HG03575 (cell line): Measurements from ENCODE around the gene PRPS1.
A peak's percentile ranks its signal among the peaks of the same experiment; 100 is the strongest.
"Not testable (repeated sequence)": the region's sequence is repeated elsewhere in the genome, so short reads cannot be mapped to it uniquely, and the experiment has no call there.

Source experiments
- ATAC-seq: cut with Tn5 transposase; IDR thresholded peaks from one replicate; pipeline ENCODE4 v1.9.1; 2021; ENCODE audit not compliant: unreplicated experiment, insufficient number of reproducible peaks, low FRiP score; ENCODE audit errors: extremely low read depth

PRPS1 gene

DNA sequence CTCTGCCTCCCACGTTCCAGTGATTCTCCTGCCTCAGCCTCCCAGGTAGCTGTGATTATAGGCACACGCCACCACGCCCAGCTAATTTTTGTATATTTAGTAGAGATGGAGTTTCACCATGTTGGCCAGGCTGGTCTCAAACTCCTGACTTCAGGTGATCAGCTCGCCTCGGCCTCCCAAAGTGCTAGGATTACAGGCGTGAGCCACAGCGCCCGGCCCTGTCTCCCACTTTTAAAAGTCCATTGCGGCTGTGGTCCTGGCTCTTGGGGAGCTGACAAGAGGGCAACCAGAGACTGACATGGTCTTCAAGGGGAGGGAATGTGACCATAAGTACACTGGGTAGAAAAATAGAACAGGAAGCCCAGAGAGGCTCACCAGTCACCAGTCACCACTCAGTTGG, 42.9 kb downstream of the PRPS1 start:
- not testable (repeated sequence) for ATAC-seq

DNA sequence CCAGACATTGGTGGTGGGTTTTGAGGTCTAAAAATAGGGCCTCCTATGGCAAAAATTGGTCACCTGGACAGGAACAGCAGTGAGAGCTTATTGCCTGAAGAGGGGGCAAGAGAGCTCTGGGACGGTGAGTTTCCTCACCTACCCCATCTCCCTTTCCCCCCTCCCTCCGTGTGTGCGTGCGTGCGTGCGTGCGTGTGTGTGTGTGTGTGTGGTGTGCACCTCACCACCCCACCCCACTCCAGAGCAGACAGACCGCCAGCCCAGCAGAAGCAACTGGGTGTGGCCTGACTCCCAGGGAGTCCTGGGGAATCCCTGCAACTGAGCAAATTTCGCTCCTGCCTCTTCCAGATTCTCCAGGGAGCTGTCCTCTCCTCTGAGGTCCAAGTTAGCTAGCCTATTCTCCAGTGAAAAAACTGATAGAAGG, 44.7 kb downstream of the PRPS1 start:
- no peak for ATAC-seq

DNA sequence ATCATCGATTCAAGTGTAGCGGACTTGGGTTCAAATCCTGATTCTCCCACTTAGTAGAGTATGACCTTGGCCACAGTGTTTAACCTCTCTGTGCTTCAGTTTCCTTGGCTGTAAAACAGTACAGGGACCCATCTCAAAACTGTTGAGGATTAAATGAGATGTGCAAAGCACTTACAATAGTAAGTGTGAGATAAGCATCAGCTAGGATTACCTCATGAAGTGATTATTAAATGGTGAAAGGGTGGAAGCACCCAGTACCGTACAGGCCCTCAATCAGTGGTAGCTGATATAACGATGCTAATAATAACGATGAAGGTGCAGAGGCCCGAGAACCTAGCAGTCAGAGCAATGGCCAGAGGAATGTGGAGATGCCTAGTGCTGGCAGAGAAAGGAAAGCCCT, 45.1 kb downstream of the PRPS1 start:
- no peak for ATAC-seq

DNA sequence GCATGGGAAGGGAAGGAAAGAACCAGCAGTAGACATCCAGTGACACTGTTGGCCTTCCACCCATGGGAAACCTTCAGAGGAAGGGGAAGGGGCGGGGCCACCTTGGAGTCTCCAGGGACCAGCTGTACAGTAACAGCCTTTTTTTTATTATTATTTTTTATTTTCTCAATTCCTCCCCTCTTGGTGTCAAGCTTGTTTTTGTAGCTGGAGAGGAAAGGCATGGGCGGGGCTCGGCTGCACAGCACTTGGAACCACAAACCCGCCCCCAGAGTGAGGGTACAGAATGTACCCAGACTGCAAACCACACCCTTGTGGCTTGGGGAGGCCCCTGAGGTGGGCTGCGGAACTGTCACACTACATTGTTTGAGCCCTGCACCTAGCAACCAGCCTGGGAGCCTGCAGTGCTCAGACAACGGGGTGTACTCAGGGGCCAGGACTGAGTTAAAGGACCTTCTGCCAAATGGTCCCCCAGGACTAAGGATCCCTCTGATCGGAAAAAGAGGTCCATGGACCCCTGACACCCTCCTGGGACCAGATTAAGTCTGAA, 45.7 kb downstream of the PRPS1 start:
- peak; percentile 89 for ATAC-seq

DNA sequence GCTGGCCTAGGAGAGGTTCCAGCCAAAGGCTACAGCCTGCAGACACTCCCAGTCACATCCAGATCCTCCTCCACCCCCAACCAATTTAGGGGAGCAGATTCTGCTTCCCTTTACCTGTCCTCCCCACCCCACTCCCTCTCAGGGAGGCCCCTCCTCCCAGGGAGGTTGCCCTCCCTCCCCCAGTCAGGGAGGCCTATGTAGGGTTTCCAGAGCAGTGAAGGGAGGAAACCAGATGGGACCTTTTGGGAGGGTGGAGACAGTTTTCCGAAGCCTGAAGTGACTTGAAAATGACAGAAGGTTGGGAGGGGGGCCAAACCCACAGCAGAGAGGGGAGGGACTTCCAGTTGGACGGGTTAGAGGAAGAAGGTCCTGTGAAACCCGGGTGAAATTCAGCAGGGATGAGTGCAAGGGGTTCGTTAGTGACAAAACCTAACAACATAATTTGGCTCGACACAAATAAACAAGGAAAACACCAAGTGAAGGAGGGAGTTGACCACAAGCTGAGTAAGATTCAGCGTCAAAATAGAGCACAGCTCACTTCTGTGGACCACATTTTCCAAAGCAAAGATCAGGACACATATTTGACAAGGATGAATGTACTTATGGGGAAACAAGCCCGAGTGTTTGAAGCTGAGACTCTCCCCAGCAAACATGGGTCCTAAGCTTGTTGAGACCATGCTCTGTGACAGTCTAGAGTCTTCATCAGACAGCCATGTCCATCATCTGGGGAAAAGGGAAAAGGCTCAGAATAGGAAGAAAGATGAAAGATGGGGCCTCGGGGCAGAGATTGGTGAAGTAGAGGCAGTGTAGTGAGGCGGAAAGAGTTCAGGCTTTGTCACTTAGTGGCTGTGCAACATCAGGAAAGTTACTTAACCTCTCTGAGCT, 46.4 kb downstream of the PRPS1 start:
- peak; percentile 1 for ATAC-seq

DNA sequence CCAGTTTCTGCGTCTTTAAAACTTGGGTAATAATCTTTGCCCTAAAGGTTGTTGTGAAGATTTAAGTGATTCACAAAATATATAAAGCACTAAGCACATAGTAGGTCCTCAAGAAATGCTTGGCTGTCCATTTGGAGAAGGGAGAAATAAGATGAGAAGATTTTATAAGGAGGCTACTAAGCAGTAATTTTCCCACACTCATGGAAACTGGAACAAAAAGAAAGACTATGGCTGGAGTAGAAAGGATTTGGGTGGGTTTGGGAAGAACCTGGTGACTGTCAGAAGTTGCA, 47.0 kb downstream of the PRPS1 start:
- ATAC-seq: no peak

DNA sequence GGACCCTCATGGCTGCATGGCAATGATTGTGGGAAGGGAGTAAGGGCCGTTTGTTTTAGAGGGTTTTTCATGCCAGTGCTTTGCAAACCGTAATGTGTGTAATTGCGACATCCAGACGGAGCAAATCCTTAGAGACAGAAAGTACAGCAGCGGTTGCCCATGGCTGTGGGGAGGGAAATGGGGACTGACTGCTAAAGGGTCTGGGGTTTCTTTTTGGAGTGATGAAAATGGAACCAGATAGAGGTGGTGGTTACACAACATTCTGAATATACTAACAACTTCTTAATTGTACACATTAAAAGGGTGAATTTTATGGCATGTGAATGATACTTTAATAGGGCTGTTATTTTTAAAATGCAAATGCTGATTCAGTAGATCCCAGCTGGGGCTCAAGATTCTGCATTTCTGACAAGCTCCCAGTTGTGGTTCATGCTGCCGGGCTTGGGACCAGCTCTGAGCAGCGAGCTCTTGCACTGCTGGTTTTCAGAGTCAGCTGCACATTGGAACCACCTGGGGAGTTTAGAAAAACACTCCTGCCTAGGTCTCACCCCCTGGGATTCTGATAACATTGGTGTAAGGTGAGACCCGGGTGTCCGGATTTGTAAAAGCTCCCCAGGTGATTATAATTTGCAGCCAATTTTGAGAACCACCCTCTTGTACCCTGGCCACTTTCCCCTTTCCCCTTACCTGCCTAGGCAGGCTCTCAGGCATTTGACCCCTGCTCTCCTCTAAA, 47.7 kb downstream of the PRPS1 start:
- no peak for ATAC-seq

DNA sequence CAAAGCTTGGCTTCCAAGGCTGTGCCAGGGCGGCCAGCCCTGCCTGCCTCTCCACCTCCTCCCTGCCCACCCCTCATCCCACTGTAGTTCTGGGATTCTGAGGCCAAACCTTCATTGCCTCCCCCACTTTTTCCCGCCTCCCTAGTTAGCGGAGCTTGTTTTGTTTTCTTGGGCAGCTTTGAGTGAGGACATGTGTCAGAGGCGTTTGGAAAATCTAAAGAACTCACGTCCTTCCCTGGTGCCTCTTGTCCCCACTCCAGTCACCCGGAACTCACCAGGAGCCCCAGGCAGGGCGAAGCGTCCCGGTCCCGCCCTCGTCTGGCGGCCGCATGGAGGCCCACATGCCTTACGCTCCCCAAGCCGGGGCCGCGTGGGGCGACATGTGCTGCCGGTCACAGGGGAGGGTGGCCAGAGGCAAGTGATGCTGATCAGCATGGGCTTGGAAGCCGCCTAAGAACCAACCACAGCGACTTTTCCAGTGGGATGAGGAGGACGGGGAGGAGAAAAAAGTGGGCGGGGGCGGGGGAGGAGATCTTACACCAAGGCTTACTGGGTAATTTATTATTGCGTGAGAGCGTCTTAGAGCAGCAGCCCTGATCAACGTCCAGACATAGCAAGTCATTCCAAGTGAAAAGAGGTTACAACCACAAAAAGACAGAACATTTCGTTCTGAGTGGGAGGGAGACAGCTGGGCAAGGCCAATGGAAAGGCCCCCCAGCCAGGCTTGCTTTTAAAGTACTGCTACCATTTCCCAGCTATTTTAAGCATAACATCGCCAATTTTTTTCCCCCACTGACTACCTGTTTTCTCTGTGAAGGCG, 48.5 kb downstream of the PRPS1 start:
- no peak for ATAC-seq

DNA sequence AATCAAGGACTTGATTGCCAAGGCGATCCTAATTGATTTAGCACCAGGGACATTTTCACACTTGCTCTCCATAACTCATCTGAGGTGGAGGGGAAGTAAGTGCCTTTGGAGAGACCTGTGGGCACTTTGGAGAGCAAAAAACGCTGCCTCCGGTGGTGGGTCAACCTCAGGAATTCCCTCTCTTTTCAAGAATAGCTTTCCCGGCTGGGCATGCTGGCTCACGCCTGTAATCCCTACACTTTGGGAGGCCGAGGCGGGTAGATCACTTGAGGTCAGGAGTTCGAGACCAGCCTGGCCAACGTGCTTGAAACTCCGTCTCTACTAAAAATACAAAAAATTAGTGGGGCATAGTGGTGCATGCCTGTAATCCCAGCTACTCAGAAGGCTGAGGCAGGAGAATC, 49.2 kb downstream of the PRPS1 start:
- ATAC-seq: no peak

DNA sequence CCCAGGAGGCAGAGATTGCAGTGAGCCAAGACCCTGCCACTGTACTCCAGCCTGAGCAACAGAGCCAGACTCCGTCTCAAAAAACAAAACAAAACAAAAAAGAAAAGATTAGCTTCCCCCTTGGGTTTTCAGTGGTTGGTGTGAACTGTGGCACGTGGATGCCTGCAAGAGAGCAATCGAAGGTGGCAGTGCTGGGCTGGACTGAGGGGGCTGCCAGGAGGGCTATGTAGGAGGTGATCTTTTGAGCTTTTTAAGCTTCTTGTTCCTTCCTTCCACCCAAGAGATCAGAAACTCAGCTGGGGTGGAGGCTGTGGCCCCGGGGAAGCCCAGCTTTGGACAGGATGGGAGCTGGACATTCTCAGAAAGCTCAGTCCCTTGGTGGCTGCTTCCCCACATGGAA, 49.6 kb downstream of the PRPS1 start:
- ATAC-seq: no peak

DNA sequence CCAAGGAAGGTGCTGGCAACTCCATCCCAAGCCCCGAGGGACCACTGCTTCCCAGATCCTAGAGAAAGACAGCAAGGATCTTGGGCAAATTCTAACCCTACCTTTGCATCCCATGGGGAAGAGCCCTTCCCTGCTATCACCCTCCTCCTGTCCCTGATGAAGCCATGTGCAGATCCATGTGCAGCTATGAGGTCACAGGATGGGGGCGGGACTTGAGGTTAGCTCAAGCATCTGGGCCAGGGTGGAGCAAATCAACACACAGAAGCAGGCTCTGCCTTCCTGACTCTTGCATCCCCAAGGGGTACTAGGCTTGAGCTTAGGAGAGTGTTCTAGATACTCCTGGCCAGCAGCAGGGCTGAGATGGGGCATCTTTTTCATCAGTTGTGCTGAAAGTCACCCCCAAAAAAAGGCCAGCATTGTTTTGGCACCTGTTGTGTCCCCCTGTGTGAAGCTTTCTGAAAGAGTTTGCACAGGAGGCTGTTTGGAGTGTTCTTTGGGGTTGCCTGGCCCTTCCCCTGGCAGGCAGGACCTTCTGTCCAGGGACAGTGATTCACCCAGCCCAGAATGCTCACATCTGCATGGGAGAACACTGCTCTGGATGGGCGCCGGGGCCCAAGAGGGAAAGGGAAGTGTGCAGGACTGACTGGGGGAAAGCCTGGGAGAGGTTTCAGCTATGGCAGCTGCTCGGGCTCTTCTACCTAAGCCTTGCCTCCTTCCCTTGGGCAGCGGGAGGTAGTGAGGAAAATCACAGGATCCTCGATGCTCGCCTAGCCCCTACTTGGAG, 50.8 kb downstream of the PRPS1 start:
- ATAC-seq: no peak

DNA sequence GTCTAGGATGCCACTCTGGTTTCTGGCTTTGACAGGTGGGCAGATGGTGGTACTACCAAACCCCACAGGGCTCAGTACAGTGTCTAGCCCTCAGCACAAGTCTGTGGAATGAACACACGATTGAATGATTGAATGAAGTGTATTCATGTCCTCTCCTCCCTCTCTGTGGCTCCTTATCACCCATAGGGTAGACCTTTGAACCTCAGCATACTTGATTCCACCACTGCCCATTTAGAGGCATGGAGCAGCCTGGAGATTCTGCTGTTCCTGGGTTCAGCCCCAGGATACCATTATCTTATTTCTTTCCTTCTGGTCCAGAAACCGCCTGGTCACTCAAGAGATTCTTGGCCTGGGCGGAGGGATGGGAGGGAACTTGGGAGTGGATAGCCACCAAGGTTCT, 53.9 kb downstream of the PRPS1 start:
- no peak for ATAC-seq

DNA sequence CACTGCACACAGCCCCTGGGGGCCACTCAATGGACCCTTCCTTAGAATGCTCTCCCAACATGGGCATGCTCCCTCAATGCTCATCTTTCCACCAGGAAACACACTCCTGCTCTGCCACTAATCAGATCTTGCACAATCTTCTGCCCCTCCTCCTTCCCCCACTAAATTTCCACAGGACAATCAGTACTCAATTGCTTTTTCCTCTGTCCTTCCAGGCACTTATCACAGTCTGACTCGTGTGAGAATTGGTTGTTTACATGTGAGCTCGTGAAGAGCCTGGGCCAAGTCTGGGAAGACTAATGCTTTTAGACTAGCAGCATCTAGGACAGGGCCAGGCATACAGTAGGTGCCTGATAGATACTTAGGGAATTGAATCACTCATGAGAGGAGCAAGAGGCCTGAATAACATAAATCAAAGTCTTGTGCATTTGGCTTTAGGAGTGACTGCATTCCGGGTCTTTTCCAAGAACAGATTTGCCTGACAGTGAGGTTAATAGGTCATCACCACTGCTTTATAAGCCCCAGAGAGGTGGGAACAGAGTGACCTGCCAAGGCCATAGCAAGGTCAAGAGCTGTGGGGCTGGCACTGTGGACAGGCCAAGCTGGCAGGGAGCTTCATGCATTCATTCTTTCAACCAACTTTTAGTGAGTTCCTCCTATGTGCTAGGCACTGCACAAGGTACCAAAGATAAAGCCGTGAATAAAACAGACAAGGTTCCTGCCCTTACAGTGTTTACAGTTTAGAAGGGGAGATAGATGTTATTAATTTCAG, 55.0 kb downstream of the PRPS1 start:
- no peak for ATAC-seq

DNA sequence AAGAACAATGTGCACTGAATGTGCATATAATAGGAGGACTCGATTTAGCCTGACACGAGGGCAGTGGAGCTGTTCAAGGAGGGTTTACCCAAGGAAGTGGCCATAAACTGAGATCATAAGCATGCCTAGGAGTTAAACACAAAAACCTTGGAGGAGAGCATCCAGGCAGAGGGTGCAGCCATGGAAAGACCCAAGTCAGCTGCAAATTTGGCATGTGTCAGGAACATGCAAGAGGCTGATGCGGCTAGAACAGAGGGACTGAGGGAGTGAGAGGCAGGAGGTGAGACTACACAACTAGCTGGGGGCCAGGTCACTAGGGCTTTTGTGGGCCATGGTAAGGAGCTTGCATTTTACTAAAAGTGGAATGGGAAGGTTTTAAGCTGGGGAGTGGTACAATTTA, 55.6 kb downstream of the PRPS1 start:
- no peak for ATAC-seq

DNA sequence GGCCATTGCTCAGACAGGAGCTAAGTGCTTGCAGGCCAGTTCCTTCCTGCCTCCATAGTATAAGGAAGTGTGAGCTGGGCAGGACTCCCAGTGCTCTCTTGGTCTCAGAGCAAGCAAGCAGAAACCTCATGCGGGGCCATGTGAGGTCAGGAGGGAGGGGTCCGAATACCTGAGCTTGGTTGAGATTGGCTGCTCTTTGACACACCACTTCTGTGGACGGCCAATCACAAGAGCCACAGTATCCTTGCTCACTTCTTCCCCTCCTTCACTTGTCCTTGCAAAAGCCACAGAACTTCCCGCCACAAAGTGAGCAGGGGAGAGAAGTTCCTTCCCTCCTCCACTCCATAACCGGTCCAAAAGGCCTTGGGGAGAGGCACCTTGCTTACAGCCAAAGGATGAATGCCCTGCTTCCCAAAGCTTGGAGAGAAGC, 56.7 kb downstream of the PRPS1 start:
- ATAC-seq: peak; percentile 57

DNA sequence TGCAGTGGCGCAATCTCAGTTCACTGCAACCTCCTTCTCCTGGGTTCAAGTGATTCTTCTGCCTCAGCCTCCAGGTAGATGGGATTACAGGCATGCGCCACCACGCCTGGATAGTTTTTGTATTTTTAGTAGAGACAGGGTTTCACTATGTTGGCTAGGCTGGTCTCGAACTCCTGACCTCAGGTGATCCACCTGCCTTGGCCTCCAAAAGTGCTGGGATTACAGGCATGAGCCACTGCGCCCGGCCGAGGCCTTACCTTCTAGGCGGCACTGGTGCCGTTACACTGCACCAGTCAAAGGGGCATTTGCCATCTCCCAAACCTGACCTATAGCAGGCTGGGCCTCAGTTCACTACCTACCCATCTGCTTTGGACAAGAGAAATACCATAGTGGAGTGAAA, 57.3 kb downstream of the PRPS1 start:
- ATAC-seq: not testable (repeated sequence)

DNA sequence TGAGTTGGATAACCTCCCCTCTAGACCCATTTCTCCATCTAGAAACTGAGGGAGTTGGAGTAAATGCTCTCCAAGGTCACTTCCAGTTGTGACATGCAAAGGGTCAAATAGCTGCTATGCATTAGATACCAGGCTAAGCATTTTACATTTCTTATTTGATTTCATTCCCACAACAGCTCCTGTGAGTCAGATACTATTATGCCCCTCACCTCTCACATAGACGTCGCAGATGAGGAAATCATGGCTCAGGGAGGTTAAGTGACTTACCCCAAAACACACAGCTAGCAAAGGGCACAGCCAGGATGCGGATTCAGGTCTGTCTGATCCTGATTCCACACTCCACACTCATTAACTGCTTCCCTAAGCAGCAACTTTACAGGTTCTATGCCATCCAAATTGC, 57.7 kb downstream of the PRPS1 start:
- ATAC-seq: no peak

DNA sequence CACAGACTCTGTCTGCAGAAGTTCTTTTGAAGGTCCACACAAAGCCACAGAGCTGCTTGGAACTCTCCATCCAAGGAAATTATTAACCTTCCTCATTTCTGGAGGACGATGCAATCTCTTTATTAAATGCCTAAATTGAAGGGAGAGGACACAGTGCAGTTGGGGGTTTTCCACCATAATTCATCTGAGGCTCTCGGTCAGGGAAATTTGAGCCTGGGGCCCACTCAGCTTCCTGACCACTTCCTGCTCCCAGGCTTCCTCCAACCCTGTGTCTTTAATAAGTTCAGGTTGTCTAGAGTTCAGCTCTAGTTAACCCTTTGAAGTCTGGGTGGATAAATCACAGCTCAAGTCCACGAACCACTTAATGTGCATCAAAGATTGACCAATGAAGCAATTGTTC, 58.5 kb downstream of the PRPS1 start:
- no peak for ATAC-seq
